Tibial nerve (tissue), 4 donors: ENCODE data around the gene SPACA4.

Experiments used
- EP300 ChIP-seq, 2 donors: sonication (generic); formaldehyde crosslinking; IDR thresholded peaks; one replicate each; pipeline ENCODE4 v1.6.1; 2017; ENCODE audit warnings: antibody characterized with exemption in 2 of 2, mild to moderate bottlenecking in 1 of 2
- POLR2A ChIP-seq, 2 donors: fragments of 450-650 bp; IDR thresholded peaks; one replicate each; pipeline ENCODE4 v1.6.1; 2017; ENCODE audit warnings: antibody characterized with exemption in 2 of 2, mild to moderate bottlenecking in 2 of 2, moderate library complexity in 2 of 2
- TF ChIP-seq, protein P1 (sequence below), 5 experiments: fragments of 200-600 bp in 3 of 5; fragments of 450-650 bp in 2 of 5; sonication (generic) in 3 of 5; IDR thresholded peaks; one replicate each; pipeline ENCODE4 v1.5.1; 2016 to 2019; ENCODE audit warnings: antibody characterized with exemption in 5 of 5, mild to moderate bottlenecking in 3 of 5, moderate library complexity in 2 of 5

GRCh38 chr19:48627201-48627864, 20.8 kb downstream of the SPACA4 start:
- no peak for TF ChIP-seq EP300 (IDR thresholded peaks at IDR 0.05)
- TF ChIP-seq, protein P1, sequence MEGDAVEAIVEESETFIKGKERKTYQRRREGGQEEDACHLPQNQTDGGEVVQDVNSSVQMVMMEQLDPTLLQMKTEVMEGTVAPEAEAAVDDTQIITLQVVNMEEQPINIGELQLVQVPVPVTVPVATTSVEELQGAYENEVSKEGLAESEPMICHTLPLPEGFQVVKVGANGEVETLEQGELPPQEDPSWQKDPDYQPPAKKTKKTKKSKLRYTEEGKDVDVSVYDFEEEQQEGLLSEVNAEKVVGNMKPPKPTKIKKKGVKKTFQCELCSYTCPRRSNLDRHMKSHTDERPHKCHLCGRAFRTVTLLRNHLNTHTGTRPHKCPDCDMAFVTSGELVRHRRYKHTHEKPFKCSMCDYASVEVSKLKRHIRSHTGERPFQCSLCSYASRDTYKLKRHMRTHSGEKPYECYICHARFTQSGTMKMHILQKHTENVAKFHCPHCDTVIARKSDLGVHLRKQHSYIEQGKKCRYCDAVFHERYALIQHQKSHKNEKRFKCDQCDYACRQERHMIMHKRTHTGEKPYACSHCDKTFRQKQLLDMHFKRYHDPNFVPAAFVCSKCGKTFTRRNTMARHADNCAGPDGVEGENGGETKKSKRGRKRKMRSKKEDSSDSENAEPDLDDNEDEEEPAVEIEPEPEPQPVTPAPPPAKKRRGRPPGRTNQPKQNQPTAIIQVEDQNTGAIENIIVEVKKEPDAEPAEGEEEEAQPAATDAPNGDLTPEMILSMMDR (IDR thresholded peaks at IDR 0.05), result no peak
- TF ChIP-seq POLR2A (IDR thresholded peaks at IDR 0.05), result no peak
